Left cardiac atrium (tissue), 4 donors: ENCODE results near the gene LRFN5. TPM values are rescaled to one million over a fixed set of nuclear protein-coding genes. Genes with fewer than 3 reads are reported as not detected.
"Not testable (repeated sequence)": the region's sequence is repeated elsewhere in the genome, so short reads cannot be mapped to it uniquely, and the experiment has no call there.

Experiments
- ATAC-seq, 2 donors: fragments of 200-7000 bp; cut with Tn5 transposase; one replicate each; pipeline ENCODE4 v1.9.1; 2020; ENCODE audit warnings: mild to moderate bottlenecking in 2 of 2, moderate library complexity in 2 of 2
- DNase-seq: peaks from one replicate; pipeline ENCODE4 v3.0.0-alpha.2; 2020
- intact Hi-C, 2 donors: fragments of 100-400 bp; cut with DNase I; formaldehyde crosslinking; loops; one replicate each; pipeline versions ENCODE4 v1.14.1 to v1.15.1; 2022 to 2023
- long read RNA-seq: library from polyadenylated mRNA; unstranded; transcript quantifications from one replicate; pipeline ENCODE4 v2.0.0, GENCODE V29; 2021
- total RNA-seq, 2 donors: library from RNA; stranded (reverse); fragmentation: NEBNext Ultra II Directional; extraction: Animal tissue kit (Norgen Biotek cat#: 25700); gene quantifications; one replicate each; pipeline ENCODE4 v1.2.1, GENCODE V29; 2021
- donor health status: DM: no; HTN: yes; CAD: no.
- donor health status: DM: no; HTN: yes; CAD: no; lungs with severe emphysema.
- donor health status: DM: yes; HTN: yes; CAD: no.
- donor health status: Dilated cardiomyopathy.

LRFN5 gene
- 1 to 10 TPM in 1 of 2 donors, under 1 TPM in 1; 0.79 to 1.2 TPM for total RNA-seq
- long read RNA-seq = 0 reads

- DNase-seq = peak; percentile 47
- peak; percentile 73 to 75 for ATAC-seq
- intact Hi-C loops = no loop called here
Measured at GRCh38 chr14:41606532-41607303, at the start of gene LRFN5. TSS of gene LRFN5 (plus strand) at chr14:41606876.

DNA sequence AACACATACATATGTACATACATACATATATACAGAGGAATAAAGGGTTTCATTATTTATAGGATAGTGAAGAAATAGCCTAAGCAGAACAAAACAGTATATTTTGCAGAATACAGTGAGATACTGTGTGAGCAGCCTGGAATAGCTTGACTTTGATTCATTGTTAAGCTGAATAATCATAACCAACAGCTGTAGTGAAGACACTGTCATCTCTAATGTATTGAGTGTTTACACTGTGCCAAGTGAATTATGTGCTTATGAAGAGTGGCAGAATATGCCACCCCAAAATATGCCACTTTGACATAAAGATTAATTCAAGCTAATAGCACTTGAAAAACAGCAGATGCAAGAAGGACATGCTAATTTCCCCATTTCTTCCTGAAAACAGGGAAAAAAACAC is 48.2 kb upstream of the LRFN5 start:
- ATAC-seq (no peak), DNase-seq (no peak)
- intact Hi-C loops = no loop called here

DNA sequence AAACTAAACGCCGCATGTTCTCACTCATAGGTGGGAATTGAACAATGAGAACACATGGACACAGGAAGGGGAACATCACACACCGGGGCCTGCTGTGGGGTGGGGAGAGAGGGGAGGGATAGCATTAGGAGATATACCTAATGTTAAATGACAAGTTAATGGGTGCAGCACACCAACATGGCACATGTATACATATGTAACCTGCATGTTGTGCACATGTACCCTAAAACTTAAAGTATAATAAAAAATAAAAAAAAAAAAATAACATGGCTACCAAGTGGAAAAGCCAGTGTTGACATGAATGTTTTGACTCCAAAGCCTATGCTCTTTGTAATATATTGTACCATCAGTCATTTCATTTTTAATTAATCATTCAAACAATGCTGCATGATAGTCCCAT is 39.8 kb upstream of the LRFN5 start:
- DNase-seq, intact Hi-C loops, ATAC-seq: not testable (repeated sequence)

DNA sequence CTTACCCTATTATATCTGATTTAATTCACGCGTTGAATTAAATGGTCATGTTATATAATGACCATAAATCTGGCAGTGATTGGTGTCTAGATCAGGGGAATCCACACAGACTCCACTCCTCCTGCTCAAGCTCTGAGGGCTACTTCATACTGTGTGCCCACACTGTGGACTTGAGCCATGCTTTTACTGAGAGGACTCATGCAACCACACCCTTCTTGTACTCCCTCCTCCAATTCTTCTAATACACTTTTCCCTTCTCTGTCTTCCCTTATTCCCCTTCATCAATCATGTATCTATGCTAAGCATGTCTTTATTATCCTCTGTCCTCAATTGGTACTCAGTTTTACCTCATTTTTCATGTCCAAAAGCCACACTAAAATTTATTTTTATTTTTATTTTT is 37.7 kb upstream of the LRFN5 start:
- DNase-seq = no peak
- intact Hi-C loops = no loop called here
- no peak for ATAC-seq

- DNase-seq (no peak), ATAC-seq (no peak)
- intact Hi-C loops = no loop called here
Measured at GRCh38 chr14:41570415-41571155, 36.1 kb upstream of the LRFN5 start.

- intact Hi-C loops = no loop called here
- DNase-seq (no peak), ATAC-seq (no peak)
Measured at GRCh38 chr14:41586237-41586636, 20.4 kb upstream of the LRFN5 start.

- intact Hi-C loops = no loop called here
- ATAC-seq (no peak), DNase-seq (no peak)
Measured at GRCh38 chr14:41597647-41598046, 9.0 kb upstream of the LRFN5 start.

DNA sequence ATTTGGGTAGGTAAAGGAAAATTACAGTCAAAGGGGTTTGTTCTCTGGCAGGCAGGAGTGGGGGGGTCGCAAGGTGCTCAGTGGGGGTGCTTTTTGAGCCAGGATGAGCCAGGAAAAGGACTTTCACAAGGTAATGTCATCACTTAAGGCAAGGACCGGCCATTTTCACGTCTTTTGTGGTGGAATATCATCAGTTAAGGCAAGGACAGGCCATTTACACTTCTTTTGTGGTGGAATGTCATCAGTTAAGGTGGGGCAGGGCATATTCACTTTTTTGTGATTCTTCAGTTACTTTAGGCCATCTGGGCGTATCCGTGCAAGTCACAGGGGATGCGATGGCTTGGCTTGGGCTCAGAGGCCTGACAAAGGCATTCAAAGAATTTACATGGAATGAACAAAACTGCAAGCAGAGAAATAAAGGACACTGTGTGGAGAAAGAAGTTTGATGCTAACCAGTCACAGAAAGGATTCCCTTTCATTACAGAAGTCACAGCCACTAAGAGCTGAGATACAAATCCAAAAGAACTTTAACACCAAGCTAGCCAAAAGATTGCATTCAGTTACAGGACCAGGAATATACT is 6.8 kb upstream of the LRFN5 start:
- ATAC-seq, intact Hi-C loops, DNase-seq: not testable (repeated sequence)

GRCh38 chr14:41604721-41605531 is 1.8 kb upstream of the LRFN5 start:
- peak; percentile 64 to 67 for ATAC-seq
- intact Hi-C loops = no loop called here
- peak; percentile 45 for DNase-seq

- ATAC-seq (peak; percentile 17 to 34), DNase-seq (peak; percentile 18)
- intact Hi-C loops = no loop called here
Measured at GRCh38 chr14:41605550-41606281, 960 bp upstream of the LRFN5 start.

DNA sequence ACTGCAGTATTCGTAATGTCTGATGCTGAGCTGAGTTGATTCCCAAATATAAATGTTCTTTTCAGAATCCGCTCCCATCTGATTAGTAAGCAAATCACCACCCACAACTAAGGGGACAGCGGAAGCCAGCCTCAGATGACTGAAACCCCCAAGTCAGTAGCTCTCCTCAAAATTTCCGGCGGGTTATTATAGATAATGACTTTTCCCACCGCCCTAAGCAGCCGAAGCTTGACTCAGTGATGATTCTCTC is 469 bp upstream of the LRFN5 start:
- ATAC-seq (no peak), DNase-seq (no peak)
- intact Hi-C loops = no loop called here

DNA sequence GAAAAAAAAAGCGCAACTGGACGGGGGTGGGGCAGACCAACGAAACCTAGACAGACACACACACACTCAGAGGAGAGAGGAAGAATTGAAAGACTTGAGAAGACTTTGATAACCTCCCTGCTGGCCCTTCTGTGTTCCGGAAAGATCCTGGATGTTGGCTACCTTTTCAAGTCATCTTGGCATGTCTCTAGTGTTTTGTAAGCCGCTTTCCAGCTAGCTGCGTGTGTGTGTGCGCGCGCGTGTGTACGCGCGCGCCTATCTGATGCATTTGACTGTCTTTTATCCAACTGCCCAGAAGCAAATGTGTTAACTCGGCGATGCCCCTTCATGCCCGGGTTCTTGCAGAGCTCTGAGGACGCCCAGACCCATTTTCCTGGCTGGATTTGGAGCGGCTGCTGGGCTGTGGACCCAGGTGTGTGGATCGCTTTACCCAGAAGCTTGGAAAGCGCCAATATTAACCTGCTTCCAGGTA is 664 bp downstream of the LRFN5 start:
- no peak for ATAC-seq
- DNase-seq = no peak
- intact Hi-C loops = no loop called here

- DNase-seq (no peak), ATAC-seq (no peak)
- intact Hi-C loops = no loop called here
Measured at GRCh38 chr14:41607966-41608663, 1.4 kb downstream of the LRFN5 start.

DNA sequence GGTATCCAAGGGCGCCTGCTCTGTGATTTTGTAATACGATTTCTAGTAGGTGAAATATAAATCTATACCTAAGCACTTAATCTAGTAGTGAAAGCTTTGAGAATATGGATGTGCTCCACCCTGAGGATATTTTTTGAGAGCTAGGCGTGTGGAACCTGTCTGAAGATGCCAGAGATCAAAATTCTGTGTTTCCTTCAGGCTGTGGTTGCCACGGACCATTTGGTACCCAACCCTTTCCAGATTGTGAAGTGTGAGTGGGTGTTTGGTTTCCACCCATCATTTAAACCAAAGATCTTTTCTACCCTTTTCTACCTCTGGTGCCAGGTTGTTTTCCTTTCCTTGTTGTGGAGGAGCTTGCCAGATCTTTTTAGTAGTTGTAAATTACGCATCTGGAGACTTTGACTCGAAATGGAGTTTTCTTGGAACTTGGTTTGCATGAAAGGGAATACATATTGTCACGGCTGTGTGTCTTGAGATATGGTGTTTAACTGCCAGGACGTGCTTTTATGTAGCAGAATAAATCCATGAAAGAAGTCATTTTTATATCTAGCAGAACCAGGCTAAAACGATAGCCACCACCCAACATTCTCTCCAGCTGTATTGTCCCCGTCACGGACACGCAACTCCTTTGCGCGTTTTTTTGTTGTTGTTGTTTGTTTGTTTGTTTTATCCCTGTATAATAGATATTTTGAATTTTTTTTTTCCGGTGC is 2.2 kb downstream of the LRFN5 start:
- no peak for DNase-seq
- intact Hi-C loops = no loop called here
- no peak for ATAC-seq

DNA sequence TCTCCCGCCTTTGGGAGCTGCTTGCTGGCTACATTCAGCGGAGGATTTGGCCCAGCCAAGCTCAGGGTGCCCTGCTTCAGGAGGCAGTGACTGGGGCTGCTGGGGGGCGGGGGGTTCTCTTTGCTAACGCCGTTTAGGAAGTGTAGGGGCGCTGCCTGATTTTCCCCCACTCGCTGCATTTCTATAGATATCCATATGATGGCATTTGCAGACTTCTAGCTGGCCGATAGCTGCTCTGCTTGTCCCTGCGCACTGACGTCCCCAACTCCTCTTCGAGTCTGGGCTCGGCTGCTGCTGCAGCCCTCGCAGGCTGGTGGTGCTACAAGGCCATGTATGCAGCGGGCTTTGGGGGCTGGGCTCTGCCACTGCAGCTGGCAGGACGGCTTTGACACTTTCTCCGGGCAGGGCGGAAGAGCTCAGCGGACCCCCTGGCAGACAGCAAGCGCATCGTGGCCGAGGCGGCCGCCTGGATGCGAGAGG is 3.1 kb downstream of the LRFN5 start:
- intact Hi-C loops = no loop called here
- peak; percentile 33 for DNase-seq
- peak; percentile 22 to 34 for ATAC-seq

DNA sequence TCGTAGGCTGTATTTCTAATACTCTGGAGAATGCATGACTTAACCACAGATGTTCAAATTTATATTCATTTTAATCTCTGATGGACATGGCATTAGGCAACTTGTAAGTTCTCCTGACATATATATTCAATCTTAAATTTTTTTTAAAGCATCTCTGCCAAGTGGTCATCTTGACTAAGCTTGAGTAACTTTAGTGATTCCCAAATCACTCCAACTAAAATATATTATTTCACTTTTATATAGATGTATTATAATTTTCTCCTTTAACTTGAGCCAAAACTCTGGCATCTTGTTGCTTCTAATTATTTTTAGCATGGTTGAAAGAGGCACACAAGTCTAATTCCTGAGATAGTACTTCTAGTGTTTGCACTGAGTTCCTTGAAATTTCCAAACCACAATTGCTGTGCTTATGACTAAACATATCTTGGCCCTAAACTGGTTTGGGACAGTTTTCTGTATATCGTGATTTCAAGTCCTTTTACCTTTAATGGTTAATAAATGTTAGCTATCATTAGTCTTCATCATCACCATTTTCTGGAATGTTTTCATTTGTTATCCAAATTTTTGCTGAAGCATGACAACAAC is 8.4 kb downstream of the LRFN5 start:
- ATAC-seq = no peak
- intact Hi-C loops = no loop called here

GRCh38 chr14:41623736-41624135 is 17.1 kb downstream of the LRFN5 start:
- DNase-seq (no peak), ATAC-seq (no peak)
- intact Hi-C loops = no loop called here

More for the DNA sequence above, 8.4 kb downstream of the LRFN5 start:
- no peak for DNase-seq
